OCI-LY1 (cell line): Measurements from ENCODE around the gene PCED1B.

Source experiments
- H2AFZ ChIP-seq: fragments of 200-600 bp; sonication (generic), shearing (Covaris generic); 2 replicates; pipeline ENCODE4 v1.6.0; 2014; ENCODE audit warnings: antibody characterized with exemption, mild to moderate bottlenecking, low read length
- H3F3A ChIP-seq: fragments of 200-600 bp; sonication (generic), shearing (Covaris generic); 2 replicates; pipeline ENCODE4 v1.6.0; 2014; ENCODE audit warnings: mild to moderate bottlenecking, antibody characterized with exemption, low read length, moderate library complexity; ENCODE audit not compliant: insufficient read depth
- H3K27ac ChIP-seq: fragments of 200-600 bp; sonication (generic); 2 replicates; pipeline ENCODE4 v1.5.1; 2014; ENCODE audit warnings: low read length, mixed run types, mild to moderate bottlenecking, low read depth; ENCODE audit not compliant: poor library complexity, severe bottlenecking
- H3K27me3 ChIP-seq: fragments of 200-600 bp; sonication (generic); 2 replicates; pipeline ENCODE4 v1.6.0; 2014; ENCODE audit warnings: antibody characterized with exemption, mild to moderate bottlenecking, low read length, moderate library complexity; ENCODE audit not compliant: insufficient read depth
- H3K36me3 ChIP-seq: fragments of 200-600 bp; sonication (generic); 2 replicates; pipeline ENCODE4 v1.6.1; 2014; ENCODE audit warnings: mild to moderate bottlenecking, antibody characterized with exemption, low read length, moderate library complexity, mixed read lengths; ENCODE audit not compliant: insufficient read depth
- H3K4me1 ChIP-seq: fragments of 200-600 bp; sonication (generic); 2 replicates; pipeline ENCODE4 v1.5.1; 2014; ENCODE audit warnings: mild to moderate bottlenecking, low read length, moderate library complexity; ENCODE audit not compliant: insufficient read depth, severe bottlenecking
- H3K4me2 ChIP-seq: fragments of 200-600 bp; sonication (generic), shearing (Covaris generic); 2 replicates; pipeline ENCODE4 v1.6.1; 2014; ENCODE audit warnings: low read length
- H3K4me3 ChIP-seq: fragments of 200-600 bp; sonication (generic); 2 replicates; pipeline ENCODE4 v1.5.1; 2014; ENCODE audit warnings: low read length, low read depth, mild to moderate bottlenecking, mixed read lengths; ENCODE audit not compliant: poor library complexity, severe bottlenecking
- H3K79me2 ChIP-seq: fragments of 200-600 bp; shearing (Covaris generic); 2 replicates; pipeline ENCODE4 v1.6.1; 2016; ENCODE audit warnings: mixed run types, low read length, mixed read lengths; ENCODE audit not compliant: insufficient read depth
- H3K9ac ChIP-seq: fragments of 200-600 bp; sonication (generic), shearing (Covaris generic); 2 replicates; pipeline ENCODE4 v1.6.1; 2014; ENCODE audit warnings: mild to moderate bottlenecking, low read length, mixed read lengths
- H3K9me2 ChIP-seq: fragments of 200-600 bp; sonication (generic), shearing (Covaris generic); 2 replicates; pipeline ENCODE4 v1.6.1; 2014; ENCODE audit warnings: low read depth, mild to moderate bottlenecking, low read length, mixed read lengths
- H3K9me3 ChIP-seq: fragments of 200-600 bp; shearing (Covaris generic); 2 replicates; pipeline ENCODE4 v1.6.1; 2014; ENCODE audit warnings: low read length, mixed read lengths
- H4K20me1 ChIP-seq: fragments of 200-600 bp; sonication (generic), shearing (Covaris generic); 2 replicates; pipeline ENCODE4 v1.6.0; 2016; ENCODE audit warnings: mild to moderate bottlenecking, low read length; ENCODE audit not compliant: insufficient read depth
- CTCF ChIP-seq: fragments of 200-600 bp; sonication (generic), shearing (Covaris generic); IDR thresholded peaks from 2 replicates; pipeline ENCODE4 v1.5.1; 2017; ENCODE audit warnings: mild to moderate bottlenecking, antibody characterized with exemption, low read length, moderate library complexity, mixed read lengths
- EZH2 ChIP-seq: fragments of 200-600 bp; sonication (generic), shearing (Covaris generic); IDR thresholded peaks from 2 replicates; pipeline ENCODE4 v1.8.0; 2017; ENCODE audit warnings: borderline replicate concordance, mixed run types, mild to moderate bottlenecking, antibody characterized with exemption, low read length, moderate library complexity, mixed read lengths

The PCED1B gene

GRCh38 chr12:47156167-47156736 lies 76.8 kb downstream of the PCED1B start:
- Histone ChIP-seq H3K27me3 (no peaks in the 10 kb centered on the region), H3K4me2 (no peak overlapping the region), H3F3A (no peaks in the 10 kb centered on the region), H3K9me2 (no peaks in the 10 kb centered on the region), H3K9me3 (peaks cover 3% of the 10 kb centered on the region; the same call in 1 of the 2 replicates), H4K20me1 (no peaks in the 10 kb centered on the region), H3K36me3 (no peaks in the 10 kb centered on the region), H2AFZ (no peak overlapping the region), H3K4me1 (no peaks in the 10 kb centered on the region), H3K79me2 (no peaks in the 10 kb centered on the region), H3K27ac (no peak overlapping the region), H3K4me3 (no peak overlapping the region), H3K9ac (no peak overlapping the region)
- TF ChIP-seq EZH2 (no peak), CTCF (no peak)

DNA sequence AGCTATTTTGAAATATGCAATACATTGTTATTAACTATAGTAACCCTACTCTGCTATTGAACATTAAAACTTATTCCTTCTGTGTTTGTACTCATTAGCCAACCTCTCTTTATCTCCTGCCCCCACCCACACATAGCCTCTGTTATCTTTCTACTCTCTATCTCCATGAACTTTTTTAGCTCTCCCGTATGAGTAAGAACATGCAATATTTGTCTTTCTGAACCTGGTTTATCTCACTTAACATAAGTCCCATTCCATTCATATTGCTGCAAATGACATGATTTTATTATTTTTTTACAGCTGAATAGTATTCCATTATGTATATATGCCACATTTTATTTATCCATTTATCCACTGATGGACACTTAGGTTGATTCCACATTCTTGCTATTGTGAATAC lies 79.4 kb downstream of the PCED1B start:
- Histone ChIP-seq H3K9ac (no peak overlapping the region), H3K9me2 (no peaks in the 10 kb centered on the region), H3K9me3 (no peaks in the 10 kb centered on the region), H3F3A (no peaks in the 10 kb centered on the region), H3K27ac (no peak overlapping the region), H3K4me3 (no peak overlapping the region), H2AFZ (no peak overlapping the region), H3K79me2 (no peaks in the 10 kb centered on the region), H3K27me3 (no peaks in the 10 kb centered on the region), H3K36me3 (no peaks in the 10 kb centered on the region), H3K4me2 (no peak overlapping the region), H3K4me1 (no peaks in the 10 kb centered on the region), H4K20me1 (no peaks in the 10 kb centered on the region)
- TF ChIP-seq CTCF (no peak), EZH2 (no peak)

- H3K9me3 ChIP-seq: no peaks in the 10 kb centered on the region
- no peak overlapping the region for H3K4me2 ChIP-seq
- H3K4me3 ChIP-seq: no peak overlapping the region
- no peaks in the 10 kb centered on the region for H3K27me3 ChIP-seq
- TF ChIP-seq CTCF: no peak
- no peak for TF ChIP-seq EZH2
- no peaks in the 10 kb centered on the region for H3K36me3 ChIP-seq
- no peaks in the 10 kb centered on the region for H3F3A ChIP-seq
- no peaks in the 10 kb centered on the region for H4K20me1 ChIP-seq
- H3K4me1 ChIP-seq: no peaks in the 10 kb centered on the region
- H2AFZ ChIP-seq: no peak overlapping the region
- no peaks in the 10 kb centered on the region for H3K9me2 ChIP-seq
- H3K9ac ChIP-seq: no peak overlapping the region
- no peaks in the 10 kb centered on the region for H3K79me2 ChIP-seq
- no peak overlapping the region for H3K27ac ChIP-seq
Observed at GRCh38 chr12:47159348-47159747, 79.9 kb downstream of the PCED1B start.
